A549 (cell line): ENCODE measurements around the gene PARP12.

Experiments used
- MYC ChIP-seq: IDR thresholded peaks from 2 replicates; pipeline ENCODE4 v1.6.1; 2012; ENCODE audit warnings: mild to moderate bottlenecking, inconsistent platforms, low read length, improper control_type of control experiment, borderline replicate concordance
- POLR2A ChIP-seq: IDR thresholded peaks from 2 replicates; pipeline ENCODE4 v1.6.1; 2012; ENCODE audit warnings: mild to moderate bottlenecking, low read length
- ZFP36 ChIP-seq: fragments of 450-650 bp; IDR thresholded peaks from 2 replicates; pipeline ENCODE4 v1.6.1; 2014; ENCODE audit warnings: borderline replicate concordance; ENCODE audit not compliant: partially characterized antibody
- TF ChIP-seq, protein P1 (sequence below): fragments of >200 bp; sonication (Bioruptor Twin); formaldehyde crosslinking; IDR thresholded peaks from 3 replicates; pipeline ENCODE4 v1.5.1; 2016

DNA sequence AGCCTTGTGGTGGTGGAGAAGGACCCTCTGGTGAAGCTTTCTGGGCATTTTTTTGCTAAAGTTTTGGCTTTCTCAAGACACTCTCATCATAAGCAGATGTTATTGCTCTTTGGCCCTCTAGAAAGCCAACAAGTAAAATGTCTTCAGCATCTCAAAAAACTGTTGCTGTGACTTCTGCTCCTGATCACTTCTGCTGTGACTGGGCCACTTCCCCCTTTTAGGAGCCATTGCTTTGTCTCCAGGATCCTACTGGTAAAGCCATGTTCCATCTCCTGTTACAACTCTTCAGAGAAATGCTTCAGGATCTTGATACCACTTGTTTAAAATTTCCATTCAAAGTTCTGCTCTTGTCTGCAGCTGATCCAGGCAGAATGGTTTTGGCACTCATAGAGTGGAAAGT lies 10.9 kb downstream of the PARP12 start:
- TF ChIP-seq MYC = no peak
- TF ChIP-seq, protein P1, sequence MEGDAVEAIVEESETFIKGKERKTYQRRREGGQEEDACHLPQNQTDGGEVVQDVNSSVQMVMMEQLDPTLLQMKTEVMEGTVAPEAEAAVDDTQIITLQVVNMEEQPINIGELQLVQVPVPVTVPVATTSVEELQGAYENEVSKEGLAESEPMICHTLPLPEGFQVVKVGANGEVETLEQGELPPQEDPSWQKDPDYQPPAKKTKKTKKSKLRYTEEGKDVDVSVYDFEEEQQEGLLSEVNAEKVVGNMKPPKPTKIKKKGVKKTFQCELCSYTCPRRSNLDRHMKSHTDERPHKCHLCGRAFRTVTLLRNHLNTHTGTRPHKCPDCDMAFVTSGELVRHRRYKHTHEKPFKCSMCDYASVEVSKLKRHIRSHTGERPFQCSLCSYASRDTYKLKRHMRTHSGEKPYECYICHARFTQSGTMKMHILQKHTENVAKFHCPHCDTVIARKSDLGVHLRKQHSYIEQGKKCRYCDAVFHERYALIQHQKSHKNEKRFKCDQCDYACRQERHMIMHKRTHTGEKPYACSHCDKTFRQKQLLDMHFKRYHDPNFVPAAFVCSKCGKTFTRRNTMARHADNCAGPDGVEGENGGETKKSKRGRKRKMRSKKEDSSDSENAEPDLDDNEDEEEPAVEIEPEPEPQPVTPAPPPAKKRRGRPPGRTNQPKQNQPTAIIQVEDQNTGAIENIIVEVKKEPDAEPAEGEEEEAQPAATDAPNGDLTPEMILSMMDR = no peak
- TF ChIP-seq POLR2A = no peak
- TF ChIP-seq ZFP36 = no peak
